HEK293 (cell line): ENCODE measurements around the gene SELENOI.

Experiments used
- CTCF ChIA-PET: fragments of 350-600 bp; formaldehyde crosslinking; extraction: SDS; loops from one replicate; lab custom pipeline; 2021; ENCODE audit warnings: antibody characterized with exemption; lab: Yijun Ruan, JAX
- POLR2A ChIA-PET: fragments of 300-600 bp; formaldehyde crosslinking; extraction: SDS; loops from one replicate; lab custom pipeline; 2020; ENCODE audit warnings: antibody characterized with exemption, inconsistent platforms; lab: Yijun Ruan, JAX
- H3K27ac ChIP-seq: fragments of 200-500 bp; sonication (Bioruptor generic); 2 replicates; pipeline ENCODE4 v1.5.1; 2014; ENCODE audit warnings: low read depth, low read length, control low read depth, inconsistent platforms; ENCODE audit errors: extremely low read depth
- H3K36me3 ChIP-seq, 2 experiments: fragments of 200-500 bp in 1 of 2; sonication (Bioruptor generic) in 1 of 2; 1 replicate in 1 of 2; 2 replicates in 1 of 2; pipeline ENCODE4 v1.5.1; 2014 to 2017; ENCODE audit warnings: inconsistent platforms in 2 of 2, low read length in 2 of 2; ENCODE audit not compliant: control insufficient read depth in 2 of 2, insufficient read depth in 1 of 2
- H3K4me1 ChIP-seq: fragments of 200-500 bp; sonication (Bioruptor generic); 2 replicates; pipeline ENCODE4 v1.5.1; 2014; ENCODE audit warnings: mild to moderate bottlenecking, low read length, inconsistent platforms; ENCODE audit not compliant: control insufficient read depth, insufficient read depth
- H3K4me3 ChIP-seq: 2 replicates; pipeline ENCODE4 v1.5.1; 2011; ENCODE audit warnings: low read depth, mild to moderate bottlenecking, control low read depth, low read length, moderate library complexity
- H3K9me3 ChIP-seq: fragments of 200-500 bp; sonication (Bioruptor generic); 2 replicates; pipeline ENCODE4 v1.5.1; 2014; ENCODE audit warnings: low read depth, low read length, inconsistent platforms; ENCODE audit not compliant: control insufficient read depth, insufficient read depth
- CTCF ChIP-seq: fragments of 450-650 bp; formaldehyde crosslinking; IDR thresholded peaks from 2 replicates; pipeline ENCODE4 v1.5.1; 2016; ENCODE audit warnings: missing biosample characterization, missing genetic modification characterization
- HIC1 ChIP-seq: fragments of 450-650 bp; formaldehyde crosslinking; IDR thresholded peaks from 2 replicates; pipeline ENCODE4 v1.5.1; 2016; ENCODE audit warnings: missing biosample characterization, missing genetic modification characterization
- KLF8 ChIP-seq: fragments of 450-650 bp; formaldehyde crosslinking; IDR thresholded peaks from 2 replicates; pipeline ENCODE4 v1.5.1; 2016; ENCODE audit warnings: missing biosample characterization, missing genetic modification characterization
- KLF9 ChIP-seq: fragments of 450-650 bp; formaldehyde crosslinking; IDR thresholded peaks from 2 replicates; pipeline ENCODE4 v1.5.1; 2016; ENCODE audit warnings: missing biosample characterization, missing genetic modification characterization, low read depth
- MYNN ChIP-seq: fragments of 450-650 bp; formaldehyde crosslinking; IDR thresholded peaks from 2 replicates; pipeline ENCODE4 v1.5.1; 2016; ENCODE audit warnings: missing biosample characterization, missing genetic modification characterization, borderline replicate concordance
- PRDM10 ChIP-seq: fragments of 450-650 bp; formaldehyde crosslinking; IDR thresholded peaks from 2 replicates; pipeline ENCODE4 v1.5.1; 2016; ENCODE audit warnings: missing biosample characterization, missing genetic modification characterization
- PRDM6 ChIP-seq: fragments of 450-650 bp; formaldehyde crosslinking; IDR thresholded peaks from 2 replicates; pipeline ENCODE4 v1.5.1; 2017; ENCODE audit warnings: missing biosample characterization, missing genetic modification characterization
- SP3 ChIP-seq: fragments of 450-650 bp; formaldehyde crosslinking; IDR thresholded peaks from 2 replicates; pipeline ENCODE4 v1.5.1; 2016; ENCODE audit warnings: missing biosample characterization, missing genetic modification characterization
- SP7 ChIP-seq: fragments of 450-650 bp; formaldehyde crosslinking; IDR thresholded peaks from 2 replicates; pipeline ENCODE4 v1.5.1; 2016; ENCODE audit warnings: missing biosample characterization, missing genetic modification characterization
- TRIM28 ChIP-seq: IDR thresholded peaks from 2 replicates; pipeline ENCODE4 v1.6.1; 2011; ENCODE audit warnings: low read length, control low read depth, borderline replicate concordance
- TSHZ1 ChIP-seq: fragments of 450-650 bp; formaldehyde crosslinking; IDR thresholded peaks from 2 replicates; pipeline ENCODE4 v1.5.1; 2016; ENCODE audit warnings: missing biosample characterization, missing genetic modification characterization, borderline replicate concordance
- ZBTB20 ChIP-seq: fragments of 450-650 bp; formaldehyde crosslinking; IDR thresholded peaks from 2 replicates; pipeline ENCODE4 v1.5.1; 2016; ENCODE audit warnings: missing biosample characterization, missing genetic modification characterization
- ZFHX2 ChIP-seq: fragments of 450-650 bp; formaldehyde crosslinking; conservative IDR thresholded peaks from 2 replicates; pipeline ENCODE4 v1.5.1; 2016; ENCODE audit warnings: missing biosample characterization, missing genetic modification characterization
- ZFP69B ChIP-seq: fragments of 450-650 bp; formaldehyde crosslinking; IDR thresholded peaks from 2 replicates; pipeline ENCODE4 v1.5.1; 2016; ENCODE audit warnings: missing biosample characterization, missing genetic modification characterization
- ZNF138 ChIP-seq: fragments of 450-650 bp; formaldehyde crosslinking; IDR thresholded peaks from 2 replicates; pipeline ENCODE4 v1.5.1; 2016; ENCODE audit warnings: missing biosample characterization, missing genetic modification characterization, borderline replicate concordance
- ZNF239 ChIP-seq: fragments of 450-650 bp; formaldehyde crosslinking; IDR thresholded peaks from 2 replicates; pipeline ENCODE4 v1.5.1; 2016; ENCODE audit warnings: missing biosample characterization, missing genetic modification characterization
- ZNF362 ChIP-seq: fragments of 450-650 bp; formaldehyde crosslinking; IDR thresholded peaks from 2 replicates; pipeline ENCODE4 v1.5.1; 2016; ENCODE audit warnings: missing biosample characterization, missing genetic modification characterization
- ZNF37A ChIP-seq: fragments of 450-650 bp; IDR thresholded peaks from 2 replicates; pipeline ENCODE4 v1.5.1; 2018; ENCODE audit warnings: missing biosample characterization, missing genetic modification characterization
- ZNF501 ChIP-seq: fragments of 450-650 bp; formaldehyde crosslinking; IDR thresholded peaks from 2 replicates; pipeline ENCODE4 v1.5.1; 2016; ENCODE audit warnings: missing biosample characterization, missing genetic modification characterization
- ZNF843 ChIP-seq: fragments of 450-650 bp; formaldehyde crosslinking; IDR thresholded peaks from 2 replicates; pipeline ENCODE4 v1.5.1; 2016; ENCODE audit warnings: missing biosample characterization, missing genetic modification characterization
- ZXDB ChIP-seq: fragments of 450-650 bp; formaldehyde crosslinking; IDR thresholded peaks from 2 replicates; pipeline ENCODE4 v1.5.1; 2016; ENCODE audit warnings: missing biosample characterization, missing genetic modification characterization

Gene SELENOI

GRCh38 chr2:26355038-26355995 lies 9.4 kb downstream of the SELENOI start:
- H3K4me1 ChIP-seq = peaks cover 14% of the 10 kb centered on the region; the same call in 1 of the 2 replicates
- no peaks in the 10 kb centered on the region for H3K36me3 ChIP-seq
- ChIA-PET POLR2A (interaction anchor here (0.9 to 1.6 kb wide), 1 partner anchor 10 kb away, joined by 5 read pairs; the partner anchor contains the start of gene SELENOI), CTCF (interaction anchor here (0.6 to 2.0 kb wide), 5 partner anchors 9 to 107 kb away, joined by 3 to 8 read pairs (median 6); partner anchors contain the start of genes ADGRF3 and SELENOI)
- no peak overlapping the region for H3K27ac ChIP-seq
- peak overlapping the region; percentile 2; the same call in 1 of the 2 replicates for H3K4me3 ChIP-seq
- H3K9me3 ChIP-seq = no peaks in the 10 kb centered on the region
- TF ChIP-seq ZNF37A (tag by site-specific recombination) = no peak
- TF ChIP-seq PRDM10 (tag by site-specific recombination) = peak; percentile 71
- TF ChIP-seq MYNN (tag by site-specific recombination) = no peak
- peak; percentile 93 for TF ChIP-seq ZFHX2
- TF ChIP-seq ZNF843 (tag by site-specific recombination) = 0 out of 2 replicates have a peak, but pooled peaks have one; percentile 30
- TF ChIP-seq TSHZ1 (tag by site-specific recombination) = peak; percentile 57; the same call in 1 of the 2 replicates
- 0 out of 2 replicates have a peak, but pooled peaks have one; percentile 44 for TF ChIP-seq ZFP69B (tag by site-specific recombination)
- no peak for TF ChIP-seq ZNF239 (tag by site-specific recombination)
- peak; percentile 61; the same call in 1 of the 2 replicates for TF ChIP-seq ZXDB (tag by site-specific recombination)
- TF ChIP-seq ZNF501 (tag by site-specific recombination) = peak; percentile 66; the same call in 1 of the 2 replicates
- TF ChIP-seq CTCF (tag by site-specific recombination) = no peak
- peak; percentile 92 for TF ChIP-seq SP7 (tag by site-specific recombination)
- TF ChIP-seq ZBTB20 (tag by site-specific recombination) = peak; percentile 63; the same call in 1 of the 2 replicates
- TF ChIP-seq PRDM6 (tag by site-specific recombination) = no peak; the same call in none of the 2 replicates
- peak; percentile 90 for TF ChIP-seq KLF8 (tag by site-specific recombination)
- no peak for TF ChIP-seq ZNF138 (tag by site-specific recombination)
- TF ChIP-seq KLF9 (tag by site-specific recombination) = peak; percentile 74; the same call in 1 of the 2 replicates
- TF ChIP-seq HIC1 = peak; percentile 81
- peak; percentile 98 for TF ChIP-seq ZNF362
- peak; percentile 78 for TF ChIP-seq TRIM28
- TF ChIP-seq SP3 = peak; percentile 59; the same call in 1 of the 2 replicates
